ENCODE data around the gene SSBP4.
A peak's percentile ranks its signal among the peaks of the same experiment; 100 is the strongest.

DNA sequence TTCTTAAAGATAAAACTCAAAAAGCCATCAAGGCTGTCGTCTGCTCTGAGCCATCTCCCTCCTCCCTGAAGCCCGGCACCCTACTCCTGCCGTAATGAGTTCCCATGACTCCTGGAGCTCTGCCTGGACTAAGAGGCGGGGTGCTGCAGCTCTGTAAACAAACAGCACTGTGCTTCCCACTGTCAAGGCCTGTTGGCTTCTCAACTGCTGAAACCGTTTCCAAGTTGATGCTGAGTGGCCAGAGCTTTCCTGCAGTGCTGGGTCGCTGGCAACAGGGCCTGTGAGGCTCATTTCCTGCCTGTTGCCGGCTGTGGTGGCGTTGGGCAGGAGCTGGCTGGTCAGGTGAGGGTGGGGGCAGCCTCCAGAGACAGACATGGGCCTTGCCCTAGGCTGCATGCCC lies 45.4 kb downstream of the SSBP4 start:
- TF ChIP-seq CTCF (IDR thresholded peaks at IDR 0.05) (peak in 1 of 6 experiments; percentile 15), POLR2A (IDR thresholded peaks at IDR 0.05) (peak in 1 of 2 donors; percentile 5)
